Heart right ventricle (tissue), 16 donors: ENCODE measurements around the gene UBE2D2. TPM values are rescaled to one million over a fixed set of nuclear protein-coding genes. Genes with fewer than 3 reads are reported as not detected.

Experiments
- ATAC-seq, 8 donors: fragments of 200-7000 bp; cut with Tn5 transposase; one replicate each; pipeline ENCODE4 v1.9.1; 2020; ENCODE audit warnings: mild to moderate bottlenecking in 8 of 8, moderate library complexity in 8 of 8, moderate number of reproducible peaks in 1 of 8
- DNase-seq, 2 donors: peaks; one replicate each; pipeline ENCODE4 v3.0.0-alpha.2; 2020
- H3K27ac ChIP-seq, 10 donors: fragments of 200-600 bp; sonication (generic) in 2 of 10; one replicate each; pipeline versions ENCODE4 v1.5.0 to v1.8.0; 2020 to 2022; ENCODE audit warnings: mild to moderate bottlenecking in 3 of 10
- H3K27me3 ChIP-seq, 7 donors: fragments of 200-600 bp; one replicate each; pipeline ENCODE4 v1.8.0; 2021 to 2022; ENCODE audit warnings: mild to moderate bottlenecking in 2 of 7
- H3K36me3 ChIP-seq, 9 donors: fragments of 200-600 bp; sonication (generic) in 1 of 9; one replicate each; pipeline versions ENCODE4 v1.5.0 to v1.8.0; 2020 to 2022; ENCODE audit warnings: mild to moderate bottlenecking in 2 of 9
- H3K4me1 ChIP-seq, 9 donors: fragments of 200-600 bp; sonication (generic) in 1 of 9; one replicate each; pipeline versions ENCODE4 v1.5.0 to v1.8.0; 2020 to 2022; ENCODE audit warnings: mild to moderate bottlenecking in 4 of 9
- H3K4me3 ChIP-seq, 10 donors: fragments of 200-600 bp; sonication (generic) in 2 of 10; one replicate each; pipeline versions ENCODE4 v1.5.0 to v1.8.0; 2020 to 2022; ENCODE audit warnings: mild to moderate bottlenecking in 7 of 10, moderate library complexity in 2 of 10
- H3K9me3 ChIP-seq, 11 donors: fragments of 200-600 bp in 10 of 11; sonication (generic) in 2 of 11; one replicate each; pipeline versions ENCODE4 v1.5.0 to v1.8.0; 2013 to 2022; ENCODE audit warnings: mild to moderate bottlenecking in 2 of 11, control low read depth in 1 of 11, moderate library complexity in 1 of 11
- CTCF ChIP-seq, 9 donors: fragments of 200-600 bp; sonication (generic) in 2 of 9; IDR thresholded peaks; one replicate each; pipeline versions ENCODE4 v1.5.0 to v1.8.0; 2021 to 2022; ENCODE audit warnings: antibody characterized with exemption in 9 of 9, mild to moderate bottlenecking in 5 of 9, moderate library complexity in 1 of 9
- WGBS, 2 donors: extraction: QIAGEN DNeasy Blood & Tissue Kit; methylation state at CpG; one replicate each; pipeline ENCODE4 v1.1.7; 2013; ENCODE audit warnings: inconsistent platforms in 1 of 2; 5-methylcytosine and 5-hydroxymethylcytosine counted together
- intact Hi-C, 10 donors: fragments of 100-400 bp; cut with DNase I; formaldehyde crosslinking; loops; one replicate each; pipeline versions ENCODE4 v1.11.1 to v1.14.2; 2022
- polyA plus RNA-seq, 2 donors: library from polyadenylated mRNA; stranded (reverse); fragments of 200-250 nt; gene quantifications; one replicate each; pipeline ENCODE4 v1.2.3, GENCODE V29; 2013
- total RNA-seq, 10 donors: library from RNA; stranded (reverse); fragmentation: NEBNext Ultra II Directional in 3 of 10; extraction: Animal tissue kit (Norgen Biotek cat#: 25700) in 3 of 10; gene quantifications; one replicate each; pipeline versions ENCODE4 v1.2.1 to v1.2.4, GENCODE V29; 2021 to 2023
- donor health status: Arrhythmogenic right ventricular cardiomyopathy.
- donor health status: ischemic (EF 13 %, LVEDD 7.1; RV severe dilation, severe dysfunction).
- donor health status: healthy with polysubstance abuse.
- donor health status: DM: no; HTN: yes; CAD: no.
- donor health status: DM: no; HTN: no; CAD: no.
- donor health status: ischemic (EF 25% LVEDD 6.9; RV normal size, moderate dysfunction).
- donor health status: ischemic (EF 25% LVEDD 5.7; RV mildly dilated, moderate dysfunction).
- donor health status: healthy.
- donor health status: DM: yes; HTN: yes; CAD: no.
- donor health status: Ischemic cardiomyopathy.
- donor health status: ischemic (EF 35%, LVEDD 5.7; RV mildly dilated, moderate dysfunction).
- donor health status: nonischemic (EF 11% LVEDD 7.7; RV severe dilation, severe dysfunction).
- donor health status: DM: yes; HTN: yes; CAD: no.
- donor health status: PGD.
- donor health status: ischemic (EF 29% LVEDD 5.4; RV normal size, mild dysfunction).
- donor health status: nonischemic (EF 23%, LVEDD 6.1; RV moderate dilation, normal function).

UBE2D2 gene
- total and polyA plus RNA-seq, 12 donors: 59.3 to 162 (median 139) TPM

- H3K27me3 ChIP-seq: no peaks in the 10 kb centered on the region
- no peak for TF ChIP-seq CTCF (IDR thresholded peaks at IDR 0.05)
- DNase-seq (no peak), ATAC-seq (no peak)
- H3K4me1 ChIP-seq: peaks cover 6 to 92% (median 79%) of the 10 kb centered on the region in 9 donors
- intact Hi-C loops: no loop called here
- H3K36me3 ChIP-seq: peaks cover 0 to 57% (median 3%) of the 10 kb centered on the region in 9 donors
- WGBS, 2 donors: 86 to 91% methylated on average over 5 of the region's 5 CpGs
- H3K9me3 ChIP-seq: no peaks in the 10 kb centered on the region
- no peak overlapping the region for H3K4me3 ChIP-seq
- peak overlapping the region in 2 of 10 donors; percentile 64 to 67 for H3K27ac ChIP-seq
Observed at GRCh38 chr5:139566611-139567010, 5.5 kb downstream of the UBE2D2 start.

GRCh38 chr5:139569270-139569955, 8.3 kb downstream of the UBE2D2 start:
- ATAC-seq (no peak), DNase-seq (no peak)
- intact Hi-C loops: no loop called here
- Histone ChIP-seq H3K9me3 (no peaks in the 10 kb centered on the region), H3K36me3 (peaks cover 0 to 63% (median 3%) of the 10 kb centered on the region in 9 donors), H3K27ac (no peak overlapping the region), H3K4me1 (peaks cover 0 to 94% (median 64%) of the 10 kb centered on the region in 9 donors), H3K27me3 (no peaks in the 10 kb centered on the region), H3K4me3 (no peak overlapping the region)
- 80 to 81% methylated on average over 2 of the region's 2 CpGs for WGBS, 2 donors
- TF ChIP-seq CTCF (IDR thresholded peaks at IDR 0.05): no peak

GRCh38 chr5:139571543-139571942, 10.4 kb downstream of the UBE2D2 start:
- H3K36me3 ChIP-seq: peaks cover 0 to 59% (median 3%) of the 10 kb centered on the region in 9 donors
- H3K27ac ChIP-seq: peak overlapping the region in 1 of 10 donors; percentile 16

GRCh38 chr5:139571966-139572365, 10.8 kb downstream of the UBE2D2 start:
- no peak overlapping the region for H3K4me3 ChIP-seq
- no peaks in the 10 kb centered on the region for H3K9me3 ChIP-seq
- H3K4me1 ChIP-seq: peaks cover 2 to 94% (median 64%) of the 10 kb centered on the region in 9 donors
- ATAC-seq (peak in 1 of 8 donors; percentile 21), DNase-seq (no peak)
- intact Hi-C loops: loop anchor here in 1 of 10 donors (10.0 kb wide), 1 partner anchor 53 kb away; no protein-coding TSS in a partner anchor
- H3K36me3 ChIP-seq: peaks cover 0 to 58% (median 3%) of the 10 kb centered on the region in 9 donors
- no peaks in the 10 kb centered on the region for H3K27me3 ChIP-seq
- TF ChIP-seq CTCF (IDR thresholded peaks at IDR 0.05): no peak
- WGBS, 2 donors: 57 to 62% methylated on average over 1 of the region's 1 CpG
- peak overlapping the region in 1 of 10 donors; percentile 16 for H3K27ac ChIP-seq

More at GRCh38 chr5:139571543-139571942, 10.4 kb downstream of the UBE2D2 start:
- no peak for DNase-seq
- no peak for ATAC-seq
- Histone ChIP-seq H3K4me1 (peaks cover 2 to 94% (median 63%) of the 10 kb centered on the region in 9 donors), H3K4me3 (no peak overlapping the region), H3K9me3 (no peaks in the 10 kb centered on the region), H3K27me3 (no peaks in the 10 kb centered on the region)
- intact Hi-C loops: loop anchor here in 1 of 10 donors (10.0 kb wide), 1 partner anchor 53 kb away; no protein-coding TSS in a partner anchor
- TF ChIP-seq CTCF (IDR thresholded peaks at IDR 0.05): no peak
- 50 to 59% methylated on average over 3 of the region's 3 CpGs for WGBS, 2 donors
